ENCODE results near the gene COX19. TPM values are rescaled to one million over a fixed set of nuclear protein-coding genes. Genes with fewer than 3 reads are reported as not detected.

COX19 gene
- polyA plus RNA-seq, 1 donor (not counting 4 experiments of a cell fraction or from before 2014, with no cell fraction given): 6.2 TPM

DNA sequence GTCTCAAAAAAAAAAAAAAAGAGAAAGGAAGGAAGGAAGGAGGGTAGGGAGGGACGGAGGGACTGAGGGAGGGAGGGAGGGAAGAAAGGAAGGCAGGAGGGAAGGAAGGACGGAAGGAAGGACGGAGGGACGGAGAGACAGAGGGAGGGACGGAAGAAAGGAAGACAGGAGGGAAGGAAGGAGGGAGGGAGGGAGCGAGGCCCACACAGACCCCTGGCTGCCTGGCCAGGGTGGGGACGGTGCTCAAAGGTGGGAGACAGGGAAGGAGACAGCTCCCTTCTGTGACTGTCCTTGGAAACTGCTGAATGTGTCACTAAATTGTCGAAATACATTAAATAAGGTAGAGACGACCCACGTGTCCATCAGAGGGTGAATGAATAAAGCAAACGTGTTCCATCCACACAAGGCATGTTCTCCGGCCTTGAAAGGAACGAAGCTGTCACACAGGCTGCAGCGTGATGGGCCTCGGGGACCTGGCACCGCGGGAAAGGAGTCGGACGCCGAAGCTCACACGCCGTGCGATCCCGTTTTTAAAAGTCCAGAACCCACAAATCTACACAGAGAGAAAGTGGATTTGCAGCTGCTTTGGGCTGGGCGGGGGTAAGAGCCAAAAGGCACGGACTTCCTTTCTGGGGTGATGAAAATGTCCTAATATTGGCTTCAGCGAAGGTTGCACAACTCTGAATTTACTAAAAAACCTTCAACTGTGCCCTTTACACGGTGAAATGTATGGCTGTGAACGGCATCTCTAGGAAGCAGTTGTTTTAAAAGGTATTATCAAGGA is 44.2 kb downstream of the COX19 start:
- no peaks in the 10 kb centered on the region for H3K27me3 ChIP-seq (ENCODE audit: control insufficient read depth, extremely low read depth, insufficient read depth, low read length)
- H4K20me1 ChIP-seq (ENCODE audit: control insufficient read depth, extremely low read depth, insufficient read depth, low read length): no peaks in the 10 kb centered on the region
- dilution Hi-C loops (cut with MboI; ENCODE audit: extremely low pct_ligation_motif_present, low sequenced_read_pairs): no loop called here
- H3K4me3 ChIP-seq (ENCODE audit: control insufficient read depth in 2 of 3, extremely low read depth in 1 of 3, insufficient read depth in 2 of 3, low read depth in 1 of 3, low read length in 3 of 3): no peak overlapping the region
- H3K79me2 ChIP-seq (ENCODE audit: control insufficient read depth, insufficient read depth, low read length): no peaks in the 10 kb centered on the region
- FAIRE-seq (no peak), DNase-seq (ENCODE audit: low read depth, low spot score) (no peak)
- no peaks in the 10 kb centered on the region for H3K36me3 ChIP-seq (ENCODE audit: control insufficient read depth in 2 of 2, extremely low read depth in 1 of 2, insufficient read depth in 2 of 2, low read length in 2 of 2)
- TF ChIP-seq, protein P1, sequence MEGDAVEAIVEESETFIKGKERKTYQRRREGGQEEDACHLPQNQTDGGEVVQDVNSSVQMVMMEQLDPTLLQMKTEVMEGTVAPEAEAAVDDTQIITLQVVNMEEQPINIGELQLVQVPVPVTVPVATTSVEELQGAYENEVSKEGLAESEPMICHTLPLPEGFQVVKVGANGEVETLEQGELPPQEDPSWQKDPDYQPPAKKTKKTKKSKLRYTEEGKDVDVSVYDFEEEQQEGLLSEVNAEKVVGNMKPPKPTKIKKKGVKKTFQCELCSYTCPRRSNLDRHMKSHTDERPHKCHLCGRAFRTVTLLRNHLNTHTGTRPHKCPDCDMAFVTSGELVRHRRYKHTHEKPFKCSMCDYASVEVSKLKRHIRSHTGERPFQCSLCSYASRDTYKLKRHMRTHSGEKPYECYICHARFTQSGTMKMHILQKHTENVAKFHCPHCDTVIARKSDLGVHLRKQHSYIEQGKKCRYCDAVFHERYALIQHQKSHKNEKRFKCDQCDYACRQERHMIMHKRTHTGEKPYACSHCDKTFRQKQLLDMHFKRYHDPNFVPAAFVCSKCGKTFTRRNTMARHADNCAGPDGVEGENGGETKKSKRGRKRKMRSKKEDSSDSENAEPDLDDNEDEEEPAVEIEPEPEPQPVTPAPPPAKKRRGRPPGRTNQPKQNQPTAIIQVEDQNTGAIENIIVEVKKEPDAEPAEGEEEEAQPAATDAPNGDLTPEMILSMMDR (optimal IDR thresholded peaks at IDR 0.05 in 1 of 3, IDR thresholded peaks at IDR 0.05 in 1 of 3, conservative IDR thresholded peaks at IDR 0.05 in 1 of 3; ENCODE audit: extremely low read depth in 1 of 3, insufficient read depth in 2 of 3, low read length in 3 of 3): no peak
- TF ChIP-seq EZH2 (IDR thresholded peaks at IDR 0.05; ENCODE audit: low read length): no peak
- H3K4me2 ChIP-seq (ENCODE audit: control insufficient read depth, extremely low read depth, insufficient read depth, low read depth, low read length): no peak overlapping the region
- peaks cover 2% of the 10 kb centered on the region for H3K4me1 ChIP-seq (ENCODE audit: control insufficient read depth, extremely low read depth, insufficient read depth, low read length)
- H3K9ac ChIP-seq (ENCODE audit: control insufficient read depth, extremely low read depth, insufficient read depth, low read length): no peak overlapping the region
- H3K9me3 ChIP-seq (ENCODE audit: control insufficient read depth, low read depth, low read length): no peaks in the 10 kb centered on the region
- no peak overlapping the region for H2AFZ ChIP-seq (ENCODE audit: control insufficient read depth, low read length)
- no peaks in the 10 kb centered on the region for H3K9me1 ChIP-seq (ENCODE audit: control insufficient read depth, extremely low read depth, insufficient read depth, low read length)
- no peak overlapping the region for H3K27ac ChIP-seq (ENCODE audit: control insufficient read depth, insufficient read depth, low read length)

- FAIRE-seq: no peak
- no peak overlapping the region for H3K4me3 ChIP-seq (ENCODE audit: control insufficient read depth in 2 of 3, extremely low read depth in 1 of 3, insufficient read depth in 2 of 3, low read depth in 1 of 3, low read length in 3 of 3)
- no peaks in the 10 kb centered on the region for H3K36me3 ChIP-seq (ENCODE audit: control insufficient read depth in 2 of 2, extremely low read depth in 1 of 2, insufficient read depth in 2 of 2, low read length in 2 of 2)
- no peak overlapping the region for H3K27ac ChIP-seq (ENCODE audit: control insufficient read depth, insufficient read depth, low read length)
- no peak overlapping the region for H3K9ac ChIP-seq (ENCODE audit: control insufficient read depth, extremely low read depth, insufficient read depth, low read length)
- no peaks in the 10 kb centered on the region for H3K9me1 ChIP-seq (ENCODE audit: control insufficient read depth, extremely low read depth, insufficient read depth, low read length)
- dilution Hi-C loops (cut with MboI; ENCODE audit: extremely low pct_ligation_motif_present, low sequenced_read_pairs): no loop called here
- no peaks in the 10 kb centered on the region for H3K9me3 ChIP-seq (ENCODE audit: control insufficient read depth, low read depth, low read length)
- no peak for DNase-seq (ENCODE audit: low read depth, low spot score)
- TF ChIP-seq EZH2 (IDR thresholded peaks at IDR 0.05; ENCODE audit: low read length): no peak
- TF ChIP-seq, protein P1 (optimal IDR thresholded peaks at IDR 0.05 in 1 of 3, IDR thresholded peaks at IDR 0.05 in 1 of 3, conservative IDR thresholded peaks at IDR 0.05 in 1 of 3; ENCODE audit: extremely low read depth in 1 of 3, insufficient read depth in 2 of 3, low read length in 3 of 3): no peak
- H3K79me2 ChIP-seq (ENCODE audit: control insufficient read depth, insufficient read depth, low read length): no peaks in the 10 kb centered on the region
- no peak overlapping the region for H2AFZ ChIP-seq (ENCODE audit: control insufficient read depth, low read length)
- no peaks in the 10 kb centered on the region for H3K27me3 ChIP-seq (ENCODE audit: control insufficient read depth, extremely low read depth, insufficient read depth, low read length)
- H4K20me1 ChIP-seq (ENCODE audit: control insufficient read depth, extremely low read depth, insufficient read depth, low read length): no peaks in the 10 kb centered on the region
- peaks cover 2% of the 10 kb centered on the region for H3K4me1 ChIP-seq (ENCODE audit: control insufficient read depth, extremely low read depth, insufficient read depth, low read length)
- no peak overlapping the region for H3K4me2 ChIP-seq (ENCODE audit: control insufficient read depth, extremely low read depth, insufficient read depth, low read depth, low read length)
Observed at GRCh38 chr7:929311-929711, 46.0 kb downstream of the COX19 start.

All from keratinocyte (primary cell).